Measurements from ENCODE around the gene AFDN.

Gene AFDN

GRCh38 chr6:167937301-167937700 is 110.6 kb downstream of the AFDN start:
- DNase-seq (ENCODE audit: low read depth) = no peak
- no peak overlapping the region for H3K4me3 ChIP-seq (ENCODE audit: low read depth, low read length)
- TF ChIP-seq, protein P1, sequence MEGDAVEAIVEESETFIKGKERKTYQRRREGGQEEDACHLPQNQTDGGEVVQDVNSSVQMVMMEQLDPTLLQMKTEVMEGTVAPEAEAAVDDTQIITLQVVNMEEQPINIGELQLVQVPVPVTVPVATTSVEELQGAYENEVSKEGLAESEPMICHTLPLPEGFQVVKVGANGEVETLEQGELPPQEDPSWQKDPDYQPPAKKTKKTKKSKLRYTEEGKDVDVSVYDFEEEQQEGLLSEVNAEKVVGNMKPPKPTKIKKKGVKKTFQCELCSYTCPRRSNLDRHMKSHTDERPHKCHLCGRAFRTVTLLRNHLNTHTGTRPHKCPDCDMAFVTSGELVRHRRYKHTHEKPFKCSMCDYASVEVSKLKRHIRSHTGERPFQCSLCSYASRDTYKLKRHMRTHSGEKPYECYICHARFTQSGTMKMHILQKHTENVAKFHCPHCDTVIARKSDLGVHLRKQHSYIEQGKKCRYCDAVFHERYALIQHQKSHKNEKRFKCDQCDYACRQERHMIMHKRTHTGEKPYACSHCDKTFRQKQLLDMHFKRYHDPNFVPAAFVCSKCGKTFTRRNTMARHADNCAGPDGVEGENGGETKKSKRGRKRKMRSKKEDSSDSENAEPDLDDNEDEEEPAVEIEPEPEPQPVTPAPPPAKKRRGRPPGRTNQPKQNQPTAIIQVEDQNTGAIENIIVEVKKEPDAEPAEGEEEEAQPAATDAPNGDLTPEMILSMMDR (conservative IDR thresholded peaks at IDR 0.05; ENCODE audit: low read depth, low read length) = no peak

DNA sequence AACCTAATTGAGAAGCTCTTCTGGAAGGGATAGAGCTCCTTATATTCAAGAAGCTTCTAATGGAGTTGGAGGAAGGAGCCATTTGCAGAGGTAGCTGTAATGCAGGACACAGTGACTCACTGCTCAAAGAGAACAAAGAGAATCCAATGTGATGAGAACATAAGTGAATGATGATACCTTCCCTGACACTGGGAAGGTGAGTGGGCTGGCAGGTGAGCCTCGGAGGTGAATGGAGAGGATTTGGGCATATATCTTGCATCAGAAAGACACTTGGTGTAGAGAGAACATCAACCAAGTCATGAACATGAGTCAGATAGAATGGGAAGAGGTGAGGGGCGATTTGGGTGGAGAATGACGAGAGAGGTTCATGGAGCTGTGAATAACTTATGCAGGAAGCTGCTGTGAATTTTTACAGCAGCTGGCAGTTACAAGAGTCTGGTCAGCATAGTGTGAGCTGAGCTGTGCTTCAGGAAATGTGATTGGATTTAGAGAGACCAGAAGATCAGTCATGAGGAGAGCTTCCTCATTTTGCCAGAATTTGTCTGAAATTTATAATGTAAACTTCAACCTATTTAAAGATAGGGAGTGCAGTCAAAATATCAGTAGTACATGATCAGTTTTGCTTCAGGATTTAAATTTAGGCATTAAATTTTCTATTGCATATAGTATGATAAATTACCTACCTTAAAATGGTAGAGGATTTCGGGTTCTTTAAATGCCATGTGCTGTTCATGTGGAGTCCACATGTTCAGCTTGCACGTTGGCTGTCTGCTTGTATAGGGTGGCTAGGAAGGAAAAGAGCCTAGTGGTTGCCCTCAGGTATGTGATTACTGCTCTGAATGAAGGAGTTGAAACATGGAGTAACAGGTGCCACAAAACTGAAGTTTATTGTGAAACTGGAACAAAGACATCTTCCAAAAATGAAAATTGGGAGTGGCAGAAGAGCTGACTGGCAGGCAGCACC is 111.5 kb downstream of the AFDN start:
- no peak for DNase-seq (ENCODE audit: low read depth)
- H3K4me3 ChIP-seq (ENCODE audit: low read depth, low read length) = no peak overlapping the region
- TF ChIP-seq, protein P1 (conservative IDR thresholded peaks at IDR 0.05; ENCODE audit: low read depth, low read length) = no peak

GRCh38 chr6:167941822-167942221 is 115.1 kb downstream of the AFDN start:
- H3K4me3 ChIP-seq (ENCODE audit: low read depth, low read length) = no peak overlapping the region
- TF ChIP-seq, protein P1 (conservative IDR thresholded peaks at IDR 0.05; ENCODE audit: low read depth, low read length) = no peak
- DNase-seq (ENCODE audit: low read depth) = no peak

- TF ChIP-seq, protein P1 (conservative IDR thresholded peaks at IDR 0.05; ENCODE audit: low read depth, low read length) = no peak
- H3K4me3 ChIP-seq (ENCODE audit: low read depth, low read length) = no peak overlapping the region
- no peak for DNase-seq (ENCODE audit: low read depth)
Measured at GRCh38 chr6:167944130-167944529, 117.4 kb downstream of the AFDN start.

- TF ChIP-seq, protein P1 (conservative IDR thresholded peaks at IDR 0.05; ENCODE audit: low read depth, low read length) = no peak
- H3K4me3 ChIP-seq (ENCODE audit: low read depth, low read length) = no peak overlapping the region
- DNase-seq (ENCODE audit: low read depth) = no peak
Measured at GRCh38 chr6:167946007-167946406, 119.3 kb downstream of the AFDN start.

DNA sequence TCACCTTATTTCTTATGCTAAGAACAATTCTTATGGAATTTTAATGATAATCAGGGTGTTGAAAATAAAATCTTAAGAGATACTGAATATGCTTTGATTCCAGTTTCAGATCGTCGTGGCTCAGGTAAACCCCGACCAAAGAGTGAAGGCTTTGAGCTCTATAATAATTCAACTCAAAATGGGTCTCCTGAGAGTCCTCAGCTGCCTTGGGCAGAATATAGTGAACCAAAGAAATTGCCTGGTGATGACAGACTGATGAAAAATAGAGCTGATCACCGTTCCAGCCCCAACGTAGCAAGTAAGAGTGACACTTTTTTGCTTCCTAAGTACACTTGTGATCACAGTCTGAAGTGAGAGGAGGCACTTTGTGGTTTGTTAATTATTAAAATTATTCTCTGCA is 119.9 kb downstream of the AFDN start:
- H3K4me3 ChIP-seq (ENCODE audit: low read depth, low read length) = no peak overlapping the region
- no peak for DNase-seq (ENCODE audit: low read depth)
- TF ChIP-seq, protein P1 (conservative IDR thresholded peaks at IDR 0.05; ENCODE audit: low read depth, low read length) = no peak

DNA sequence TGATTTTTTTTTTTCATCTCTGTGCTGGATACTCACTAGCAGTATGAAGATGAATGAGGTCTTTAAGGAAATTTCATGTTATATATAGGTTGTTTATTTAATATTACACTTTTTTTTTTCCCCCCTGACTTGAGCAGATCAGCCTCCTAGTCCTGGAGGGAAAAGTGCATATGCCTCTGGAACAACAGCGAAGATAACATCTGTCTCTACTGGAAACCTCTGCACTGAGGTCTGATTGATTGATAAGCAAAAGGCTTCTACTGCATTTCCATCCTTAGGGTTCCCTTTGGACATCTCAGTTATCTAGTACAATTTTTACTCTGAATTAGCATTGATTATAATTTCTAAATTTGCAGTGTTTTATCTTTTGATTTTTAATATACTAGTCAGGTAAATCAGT is 121.0 kb downstream of the AFDN start:
- DNase-seq (ENCODE audit: low read depth) = no peak
- H3K4me3 ChIP-seq (ENCODE audit: low read depth, low read length) = no peak overlapping the region
- TF ChIP-seq, protein P1 (conservative IDR thresholded peaks at IDR 0.05; ENCODE audit: low read depth, low read length) = no peak

Measured in choroid plexus epithelial cell (primary cell).